Coronary artery (tissue), 2 donors: ENCODE results near the gene DNAJC5.

ENCODE experiments used
- DNase-seq: peaks from one replicate; pipeline ENCODE4 v3.0.0-alpha.2; 2017; ENCODE audit warnings: low spot score
- H3K27ac ChIP-seq, 2 donors: fragments of 200-600 bp; sonication (generic); one replicate each; pipeline ENCODE4 v1.5.1; 2016 to 2019
- H3K4me3 ChIP-seq: fragments of 200-600 bp; sonication (generic); 2 replicates; pipeline ENCODE4 v1.5.1; 2016; ENCODE audit warnings: mild to moderate bottlenecking, moderate library complexity
- TF ChIP-seq, protein P1 (sequence below): fragments of 200-600 bp; sonication (generic); IDR thresholded peaks from one replicate; pipeline ENCODE4 v1.5.1; 2019; ENCODE audit warnings: antibody characterized with exemption

Gene DNAJC5, protein sequence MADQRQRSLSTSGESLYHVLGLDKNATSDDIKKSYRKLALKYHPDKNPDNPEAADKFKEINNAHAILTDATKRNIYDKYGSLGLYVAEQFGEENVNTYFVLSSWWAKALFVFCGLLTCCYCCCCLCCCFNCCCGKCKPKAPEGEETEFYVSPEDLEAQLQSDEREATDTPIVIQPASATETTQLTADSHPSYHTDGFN

DNA sequence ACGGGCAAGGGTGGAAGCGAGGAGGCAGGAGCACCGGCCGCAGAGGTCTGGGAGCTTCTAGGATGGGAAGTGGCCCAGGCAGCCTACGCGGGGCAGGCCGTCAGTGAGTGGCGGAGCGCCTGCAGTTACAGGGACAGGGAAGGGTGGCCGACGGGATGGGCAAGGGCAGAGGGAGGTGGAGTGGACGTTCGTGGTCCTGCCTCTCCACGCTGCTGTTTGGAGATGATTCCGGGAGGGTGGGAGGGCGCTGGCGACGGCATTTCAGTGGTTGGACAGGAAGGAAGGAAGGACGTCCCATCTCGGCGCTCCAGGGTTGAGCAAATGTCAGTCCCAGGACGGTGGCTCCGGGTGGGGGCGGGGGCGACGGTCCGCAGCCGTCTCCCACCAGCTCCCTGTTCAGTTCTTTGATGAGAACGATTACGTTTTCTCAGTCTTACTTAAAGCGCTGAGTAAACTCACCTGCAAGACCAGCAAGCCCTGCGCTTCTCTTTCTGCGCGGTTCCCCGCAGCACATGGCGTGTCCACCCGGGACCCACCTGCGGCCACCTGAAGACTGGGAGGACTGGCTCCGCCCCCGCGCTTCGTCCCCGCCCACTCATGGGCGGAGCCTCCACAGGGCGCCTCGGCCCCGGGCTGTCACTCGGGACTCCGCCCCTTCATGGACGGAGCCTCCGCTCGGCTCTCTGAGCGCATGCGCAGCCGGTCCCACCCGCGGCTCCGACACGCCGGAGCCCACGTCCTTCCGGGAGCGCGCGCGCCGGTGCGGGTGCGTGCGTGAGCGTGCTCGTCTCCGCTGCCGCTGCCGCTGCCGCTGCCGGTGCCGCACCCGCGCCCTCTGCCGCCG, at the start of gene DNAJC5:
DNAJC5 (plus strand) TSS at position 769 of the 844 bp plus-strand sequence. CDS start 33,220 bp downstream, outside the sequence.
- TF ChIP-seq, protein P1, sequence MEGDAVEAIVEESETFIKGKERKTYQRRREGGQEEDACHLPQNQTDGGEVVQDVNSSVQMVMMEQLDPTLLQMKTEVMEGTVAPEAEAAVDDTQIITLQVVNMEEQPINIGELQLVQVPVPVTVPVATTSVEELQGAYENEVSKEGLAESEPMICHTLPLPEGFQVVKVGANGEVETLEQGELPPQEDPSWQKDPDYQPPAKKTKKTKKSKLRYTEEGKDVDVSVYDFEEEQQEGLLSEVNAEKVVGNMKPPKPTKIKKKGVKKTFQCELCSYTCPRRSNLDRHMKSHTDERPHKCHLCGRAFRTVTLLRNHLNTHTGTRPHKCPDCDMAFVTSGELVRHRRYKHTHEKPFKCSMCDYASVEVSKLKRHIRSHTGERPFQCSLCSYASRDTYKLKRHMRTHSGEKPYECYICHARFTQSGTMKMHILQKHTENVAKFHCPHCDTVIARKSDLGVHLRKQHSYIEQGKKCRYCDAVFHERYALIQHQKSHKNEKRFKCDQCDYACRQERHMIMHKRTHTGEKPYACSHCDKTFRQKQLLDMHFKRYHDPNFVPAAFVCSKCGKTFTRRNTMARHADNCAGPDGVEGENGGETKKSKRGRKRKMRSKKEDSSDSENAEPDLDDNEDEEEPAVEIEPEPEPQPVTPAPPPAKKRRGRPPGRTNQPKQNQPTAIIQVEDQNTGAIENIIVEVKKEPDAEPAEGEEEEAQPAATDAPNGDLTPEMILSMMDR: no peak
- H3K27ac ChIP-seq: peak within 1 kb of the TSS; percentile 42 to 90
- peak within 1 kb of the TSS; percentile 82 for H3K4me3 ChIP-seq
- DNase-seq: peak; percentile 94

DNA sequence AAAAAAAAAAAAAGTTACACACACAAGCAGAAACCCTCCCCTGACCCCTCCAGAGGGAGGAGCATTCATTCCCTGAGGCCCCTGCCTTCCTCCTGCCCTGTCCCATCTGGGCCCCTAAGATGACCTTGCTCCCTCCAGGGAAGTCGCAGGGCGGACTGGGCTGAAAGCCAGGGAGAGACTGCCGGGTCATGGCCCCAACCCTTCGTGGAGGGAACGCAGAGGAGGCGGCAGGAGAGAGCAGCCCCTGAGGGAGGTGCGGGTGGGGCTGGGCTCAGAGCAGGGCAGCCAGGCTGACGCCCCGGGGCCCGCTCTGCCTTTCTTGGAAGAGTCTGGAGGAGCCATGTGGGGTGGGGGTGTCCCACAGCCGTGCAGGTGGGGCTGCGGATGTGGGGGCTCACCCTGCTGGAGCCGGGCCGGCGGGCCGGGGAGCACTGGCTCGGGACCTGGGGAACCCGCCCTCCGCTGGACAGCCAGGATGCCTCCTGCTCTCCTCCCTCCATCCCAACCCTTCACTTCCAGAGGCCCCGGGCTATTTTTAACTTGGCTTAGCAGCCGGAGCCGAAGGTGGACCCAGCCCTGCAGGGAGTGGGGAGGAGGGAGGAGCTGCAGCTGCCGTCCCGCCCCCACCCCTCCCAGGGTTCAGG, 48.7 kb upstream of the DNAJC5 start:
- TF ChIP-seq, protein P1: no peak
- no peak for DNase-seq
- H3K27ac ChIP-seq: peak overlapping the region in 1 of 2 donors; percentile 73
- H3K4me3 ChIP-seq: peak overlapping the region; percentile 42

DNA sequence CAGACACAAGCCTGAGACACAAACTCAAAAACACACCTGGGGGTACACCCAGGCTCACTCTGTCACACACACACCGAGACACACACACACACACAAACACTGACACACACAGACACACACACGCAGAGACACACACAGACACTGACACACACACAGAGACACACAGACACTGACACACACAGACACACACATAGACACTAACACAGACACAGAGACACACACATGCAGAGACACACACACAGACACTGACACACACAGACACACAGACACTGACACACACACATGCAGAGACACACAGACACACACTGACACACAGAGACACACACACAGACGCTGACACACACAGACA, 48.1 kb upstream of the DNAJC5 start:
- Histone ChIP-seq H3K4me3 (no peak overlapping the region), H3K27ac (peak overlapping the region in 1 of 2 donors; percentile 73)
- TF ChIP-seq, protein P1: no peak
- DNase-seq: no peak

DNA sequence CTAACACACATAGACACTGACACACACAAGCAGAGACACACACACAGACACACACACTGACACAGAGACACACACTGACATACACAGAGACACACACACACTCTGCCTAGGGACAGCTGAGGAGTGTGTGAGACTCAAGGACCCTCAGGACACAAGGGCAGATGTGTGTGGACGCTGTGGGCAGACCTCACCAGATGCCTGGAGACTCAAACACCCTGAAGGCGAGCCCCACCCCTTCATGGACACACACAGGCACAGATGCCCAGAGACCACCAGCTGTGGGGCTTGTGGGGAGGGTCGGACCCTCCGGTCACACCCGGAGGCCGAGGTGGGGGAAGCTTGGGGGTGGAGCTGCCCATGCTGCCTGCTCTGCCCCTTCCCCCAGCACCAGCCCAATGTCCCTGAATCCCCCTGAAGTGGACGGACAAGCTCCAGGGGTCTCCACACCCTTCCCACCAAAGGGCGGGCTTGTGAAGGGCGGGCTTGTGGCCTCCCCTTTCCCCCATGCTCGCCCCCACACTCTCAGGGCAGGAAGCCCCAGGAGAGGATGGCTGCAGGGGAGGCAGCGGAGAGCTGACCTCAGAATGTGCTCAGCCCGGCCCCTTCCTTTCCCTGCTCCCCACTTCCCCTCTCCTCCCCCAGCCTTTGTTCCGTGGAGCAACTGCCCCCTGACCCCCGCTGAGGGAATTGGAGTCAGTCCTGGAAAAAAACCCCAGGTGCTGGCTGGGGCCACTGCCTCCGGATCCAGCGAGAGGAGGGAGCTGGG, 47.5 kb upstream of the DNAJC5 start:
- DNase-seq: no peak
- TF ChIP-seq, protein P1: no peak
- no peak overlapping the region for H3K4me3 ChIP-seq
- peak overlapping the region in 1 of 2 donors; percentile 73 for H3K27ac ChIP-seq

DNA sequence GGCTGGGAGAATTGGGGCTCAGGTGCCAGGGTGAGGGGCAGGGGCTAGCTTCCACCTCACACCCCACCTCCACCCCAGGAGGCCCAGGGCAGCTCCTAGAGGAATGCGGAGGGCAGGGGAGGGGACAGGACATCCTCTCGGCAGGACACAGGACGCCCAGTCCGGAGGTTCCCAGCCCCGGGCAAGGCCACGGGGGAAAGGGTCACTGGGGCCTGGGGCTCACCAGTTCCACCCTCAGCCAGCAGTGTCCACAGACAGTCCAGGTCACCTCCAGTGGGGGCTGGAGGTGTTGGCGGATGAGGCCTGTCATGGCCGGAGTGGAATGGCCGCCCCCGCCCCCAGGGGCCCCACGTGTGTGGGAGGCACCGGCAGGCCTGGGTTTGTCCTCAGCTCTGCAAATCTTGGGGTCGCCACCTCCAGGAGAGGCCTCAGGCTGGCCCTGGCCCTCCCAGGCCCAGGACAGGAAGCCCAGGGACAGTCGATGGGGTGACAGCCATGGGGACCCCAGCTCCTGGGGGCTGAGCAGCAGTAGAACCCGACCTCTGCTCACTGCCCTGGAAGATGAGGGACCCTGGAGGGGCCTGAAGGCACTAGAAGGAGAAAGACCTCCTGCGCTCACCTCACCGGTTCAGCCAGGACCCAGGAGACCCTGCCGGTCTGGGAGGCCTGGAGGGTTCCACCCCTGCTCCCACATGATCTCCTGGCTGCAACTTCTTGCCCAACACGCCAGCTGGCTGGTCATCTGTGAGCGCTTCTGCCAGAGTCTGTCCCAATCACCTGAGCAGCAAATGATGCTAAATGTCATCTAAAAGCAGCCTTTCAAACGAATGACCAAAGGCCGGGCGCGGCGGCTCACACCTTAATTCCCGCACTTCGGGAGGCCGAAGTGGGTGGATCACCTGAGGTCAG, 46.7 kb upstream of the DNAJC5 start:
- Histone ChIP-seq H3K4me3 (no peak overlapping the region), H3K27ac (peak overlapping the region in 1 of 2 donors; percentile 73)
- TF ChIP-seq, protein P1: no peak
- no peak for DNase-seq
